Stimulated activated CD4-positive, alpha-beta T cell treated with anti-CD3 and anti-CD28 coated beads, TNF-alpha, amount 100 ng/mL, for 24 hours (primary cell): ENCODE results near the gene JSRP1.
A peak's percentile ranks its signal among the peaks of the same experiment; 100 is the strongest.

Experiments
- DNase-seq, 3 experiments: peaks; one replicate each; pipeline ENCODE4 v3.0.0-alpha.2; 2020; ENCODE audit warnings: low read depth in 3 of 3

JSRP1 gene

DNA sequence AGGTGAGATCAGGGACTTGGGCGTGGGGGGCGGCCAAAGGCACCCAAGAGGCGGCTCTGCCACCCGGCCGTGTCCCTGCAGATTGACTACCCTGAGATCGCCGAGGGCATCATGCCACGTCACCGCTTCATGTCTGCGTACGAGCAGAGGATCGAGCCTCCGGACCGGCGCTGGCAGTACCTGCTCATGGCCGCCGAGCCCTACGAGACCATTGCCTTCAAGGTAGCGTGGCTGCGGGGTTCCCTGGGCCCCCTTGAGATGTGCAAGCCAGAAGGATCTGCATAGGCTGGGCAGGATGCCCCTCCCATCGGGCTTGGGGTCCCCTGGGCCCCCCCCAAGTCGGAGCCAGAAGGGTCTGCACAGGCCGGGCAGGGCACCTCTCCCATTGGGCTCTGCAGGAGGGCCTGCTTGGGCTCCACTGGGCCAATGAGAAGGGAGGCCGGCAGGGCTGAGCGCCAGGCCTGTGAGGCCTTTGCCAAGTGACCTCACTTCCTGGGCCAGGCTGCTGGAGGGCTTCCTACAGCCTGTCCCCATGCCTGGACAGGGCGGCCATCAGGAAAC is 9.3 kb downstream of the JSRP1 start:
- no peak for DNase-seq

- no peak for DNase-seq
Measured at GRCh38 chr19:2246014-2246620, 10.1 kb downstream of the JSRP1 start.

DNA sequence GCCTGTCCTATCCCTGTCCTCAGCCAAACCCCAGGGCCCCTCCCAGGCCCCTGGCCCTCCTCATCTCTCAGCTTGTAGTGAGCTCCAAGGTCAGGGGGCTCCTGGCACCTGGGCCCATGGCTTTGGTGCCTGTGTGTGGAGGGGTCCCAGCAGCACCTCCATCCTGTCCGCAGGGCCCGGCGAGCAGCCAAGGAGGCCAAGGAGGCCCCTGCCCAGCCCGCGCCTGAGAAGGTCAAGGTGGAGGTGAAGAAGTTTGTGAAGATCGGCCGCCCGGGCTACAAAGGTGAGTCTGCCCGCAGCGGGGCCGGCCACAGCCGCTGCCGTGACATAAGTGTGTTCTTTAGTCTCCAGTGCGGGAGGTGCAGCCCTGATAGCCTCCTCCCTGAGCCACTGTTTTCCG is 10.9 kb downstream of the JSRP1 start:
- no peak for DNase-seq

DNA sequence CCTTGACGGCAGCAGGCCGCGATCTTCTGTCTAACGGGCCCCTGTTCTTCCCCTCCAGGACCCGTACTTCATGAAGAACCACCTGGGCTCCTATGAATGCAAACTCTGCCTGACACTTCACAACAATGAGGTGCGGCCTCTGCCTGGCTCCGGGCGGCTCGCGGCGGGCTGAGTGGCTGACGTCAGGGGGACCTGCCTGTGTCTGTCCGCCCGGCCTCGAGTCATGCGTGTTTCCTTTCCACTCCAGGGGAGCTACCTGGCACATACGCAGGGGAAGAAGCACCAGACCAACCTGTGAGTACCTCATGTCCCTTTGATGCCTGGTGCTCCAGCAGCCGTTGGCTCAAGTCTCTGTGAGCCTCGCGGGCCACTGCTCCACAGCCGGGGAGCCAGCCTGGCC is 11.7 kb downstream of the JSRP1 start:
- DNase-seq = no peak

DNA sequence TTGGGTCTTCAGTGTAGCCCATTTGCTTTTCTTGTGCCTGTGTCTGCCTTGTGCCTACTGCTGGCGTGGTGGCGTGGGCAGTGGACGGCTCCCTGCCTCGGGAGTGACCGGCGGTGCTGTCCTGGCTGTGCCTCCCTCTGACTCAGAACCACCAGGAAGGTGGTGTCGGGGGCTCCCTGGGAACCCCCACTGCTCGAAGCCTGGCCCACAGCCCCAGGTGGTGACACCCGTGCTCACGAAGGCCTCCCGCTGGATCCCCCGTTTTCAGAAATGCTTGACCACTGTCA is 12.1 kb downstream of the JSRP1 start:
- DNase-seq = no peak

DNA sequence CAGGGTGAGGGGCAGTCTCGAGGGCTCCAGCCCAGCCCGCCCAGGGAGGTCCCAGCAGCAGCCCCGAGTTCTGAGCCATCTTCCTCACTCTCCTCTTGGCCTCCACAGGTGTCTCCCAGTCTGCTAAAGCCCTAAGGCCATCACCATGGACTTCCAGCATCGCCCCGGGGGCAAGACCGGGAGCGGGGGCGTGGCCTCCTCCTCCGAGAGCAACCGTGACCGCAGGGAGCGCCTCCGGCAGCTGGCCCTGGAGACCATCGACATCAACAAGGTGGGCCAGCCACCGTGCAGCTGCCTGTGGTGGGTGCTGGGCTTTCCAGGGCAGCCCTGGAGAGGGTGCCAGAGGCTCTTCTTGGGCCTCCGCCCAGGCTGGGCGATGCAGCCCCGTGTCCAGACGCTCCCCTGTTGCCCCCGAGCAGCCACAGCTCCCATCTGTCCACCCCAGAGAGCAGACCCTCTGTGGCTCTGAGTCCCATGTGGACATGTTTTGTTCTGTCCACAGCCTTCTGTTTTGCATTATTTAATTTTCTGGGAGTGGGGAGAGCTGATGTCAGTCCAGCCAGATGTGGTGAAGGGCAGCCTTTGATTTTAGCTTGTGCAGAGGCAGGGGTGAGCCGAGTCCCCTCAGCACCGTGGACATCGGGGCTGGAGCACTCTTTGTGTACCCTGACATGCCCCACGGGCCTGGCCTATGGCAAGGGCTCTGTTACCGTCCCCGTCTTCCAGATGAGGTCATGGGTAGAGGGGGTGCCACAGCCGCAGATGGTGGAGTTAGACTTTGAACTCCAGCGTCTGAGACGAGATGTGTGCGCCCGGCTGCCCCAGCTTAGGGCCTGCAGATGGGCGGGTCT is 12.7 kb downstream of the JSRP1 start:
- no peak for DNase-seq

DNA sequence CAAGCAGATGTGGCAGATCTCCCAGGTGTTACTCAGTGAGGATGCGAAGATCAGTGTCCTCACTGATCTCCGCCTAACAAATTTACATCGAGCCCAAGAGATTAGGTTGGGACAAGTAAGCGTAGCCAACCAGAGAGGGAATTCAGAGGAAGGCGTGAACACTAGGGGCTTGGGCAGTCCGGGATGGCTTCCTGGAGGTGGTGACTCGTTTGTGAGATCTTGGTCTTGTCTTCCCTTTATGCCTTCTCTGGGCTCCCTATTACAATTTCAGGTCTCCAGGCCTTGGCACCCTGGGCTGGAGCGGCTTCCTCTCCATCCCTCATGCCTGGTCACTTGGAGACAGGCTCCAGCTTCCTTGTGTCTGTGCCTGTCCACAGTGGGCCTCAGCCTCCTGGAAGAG is 13.4 kb downstream of the JSRP1 start:
- no peak for DNase-seq

- no peak for DNase-seq
Measured at GRCh38 chr19:2242092-2242537, 14.1 kb downstream of the JSRP1 start.

- no peak for DNase-seq
Measured at GRCh38 chr19:2240881-2241760, 15.1 kb downstream of the JSRP1 start.

DNA sequence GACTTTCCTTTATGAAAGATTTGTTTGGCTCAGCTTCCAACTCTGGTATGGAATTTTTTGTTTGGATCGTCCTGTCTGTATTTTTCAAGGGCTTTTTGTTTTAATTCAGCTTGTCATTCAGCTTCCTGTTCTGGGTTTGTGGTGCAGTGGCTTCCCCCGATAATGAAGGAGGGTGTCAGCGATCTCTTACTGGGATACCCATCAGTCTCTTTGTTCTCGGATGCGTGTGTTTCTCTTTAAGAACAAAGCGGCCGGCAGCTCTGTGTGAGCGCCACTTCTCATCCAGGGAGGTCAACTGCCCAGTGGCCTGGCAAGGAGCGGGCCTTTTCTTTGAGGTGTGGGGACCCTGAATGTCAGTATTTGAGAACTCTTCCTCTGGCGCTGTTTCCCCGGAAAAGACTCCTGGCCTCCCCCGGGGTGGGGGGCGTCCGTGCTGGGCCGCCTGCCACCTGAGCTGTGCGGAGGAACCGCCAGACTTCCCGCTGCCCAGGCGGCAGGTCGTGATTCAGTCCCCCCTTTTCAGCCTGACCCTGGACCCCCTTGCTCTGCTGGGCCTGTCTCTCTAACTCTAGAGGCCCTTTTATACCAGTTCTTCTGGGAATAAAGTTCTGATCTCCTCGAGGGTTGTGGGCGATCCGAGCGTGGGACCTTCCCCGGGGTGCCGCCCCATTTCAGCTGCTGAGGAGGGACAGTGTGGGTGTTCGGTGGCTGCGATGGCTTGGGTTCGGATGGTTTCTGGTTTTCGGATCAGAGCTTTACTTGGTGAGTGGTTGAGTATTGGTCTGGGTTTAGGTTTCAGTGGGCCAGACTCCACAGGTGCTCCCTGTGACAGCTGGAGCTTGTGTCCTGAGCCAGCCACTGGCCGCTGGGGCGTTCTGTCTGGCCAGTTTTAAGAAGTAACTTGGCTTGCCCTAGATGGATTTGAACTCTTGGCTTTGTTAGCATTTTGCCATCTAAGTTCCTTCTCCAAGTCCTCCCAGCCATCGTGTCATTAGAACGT is 16.1 kb downstream of the JSRP1 start:
- no peak for DNase-seq

GRCh38 chr19:2239173-2239572 is 17.0 kb downstream of the JSRP1 start:
- no peak for DNase-seq

DNA sequence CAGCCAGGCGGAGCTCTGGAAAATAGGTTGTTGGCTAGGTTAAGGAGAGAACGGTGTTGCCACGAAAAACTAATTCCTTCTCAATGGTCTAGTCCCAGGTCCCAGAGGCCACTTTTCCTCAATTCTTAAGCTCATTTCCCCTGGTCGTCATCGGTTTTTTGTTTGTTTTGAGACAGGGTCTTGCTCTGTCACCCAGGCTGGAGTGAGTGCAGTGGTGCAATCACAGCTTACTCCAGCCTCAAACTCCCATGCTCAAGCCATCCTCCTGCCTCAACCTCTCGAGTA is 18.4 kb downstream of the JSRP1 start:
- no peak for DNase-seq

DNA sequence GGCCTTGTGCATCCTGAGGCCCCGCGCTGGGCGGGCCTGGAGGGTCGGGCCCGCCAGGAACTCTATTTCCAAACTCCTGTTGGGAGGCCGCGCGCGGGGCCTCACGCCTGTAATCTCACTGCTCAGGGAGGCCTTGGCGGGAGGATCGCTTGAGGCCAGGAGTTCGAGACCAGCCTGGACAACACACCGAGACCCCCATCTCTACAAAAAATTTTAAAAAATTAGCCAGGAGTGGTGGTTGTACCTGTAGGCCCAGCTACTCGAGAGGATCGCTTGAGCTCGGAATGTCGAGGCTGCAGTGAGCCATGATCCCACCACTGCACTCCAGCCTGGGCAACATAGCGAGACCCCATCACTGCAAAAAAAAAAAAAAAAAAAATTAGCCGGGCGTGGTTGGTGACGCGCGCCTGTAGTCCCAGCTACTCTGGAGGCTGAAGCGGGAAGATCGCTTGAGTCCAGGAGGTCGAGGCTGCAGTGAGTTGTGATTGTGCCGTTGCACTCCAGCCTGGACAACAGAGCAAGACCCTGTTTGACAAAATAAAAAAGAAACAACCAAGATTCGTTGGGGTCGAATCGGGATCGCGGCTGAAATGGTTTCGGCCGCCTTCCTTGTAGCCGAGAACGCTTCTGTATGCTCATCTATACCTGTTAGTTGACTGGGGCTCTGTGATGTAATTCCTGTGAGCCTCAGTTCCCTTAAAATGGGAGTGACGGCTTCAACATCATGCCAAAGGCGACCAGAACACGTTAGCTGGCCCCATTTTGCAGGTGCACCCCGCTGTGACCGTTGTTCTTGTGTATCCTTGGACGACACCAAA is 19.0 kb downstream of the JSRP1 start:
- DNase-seq = no peak

DNA sequence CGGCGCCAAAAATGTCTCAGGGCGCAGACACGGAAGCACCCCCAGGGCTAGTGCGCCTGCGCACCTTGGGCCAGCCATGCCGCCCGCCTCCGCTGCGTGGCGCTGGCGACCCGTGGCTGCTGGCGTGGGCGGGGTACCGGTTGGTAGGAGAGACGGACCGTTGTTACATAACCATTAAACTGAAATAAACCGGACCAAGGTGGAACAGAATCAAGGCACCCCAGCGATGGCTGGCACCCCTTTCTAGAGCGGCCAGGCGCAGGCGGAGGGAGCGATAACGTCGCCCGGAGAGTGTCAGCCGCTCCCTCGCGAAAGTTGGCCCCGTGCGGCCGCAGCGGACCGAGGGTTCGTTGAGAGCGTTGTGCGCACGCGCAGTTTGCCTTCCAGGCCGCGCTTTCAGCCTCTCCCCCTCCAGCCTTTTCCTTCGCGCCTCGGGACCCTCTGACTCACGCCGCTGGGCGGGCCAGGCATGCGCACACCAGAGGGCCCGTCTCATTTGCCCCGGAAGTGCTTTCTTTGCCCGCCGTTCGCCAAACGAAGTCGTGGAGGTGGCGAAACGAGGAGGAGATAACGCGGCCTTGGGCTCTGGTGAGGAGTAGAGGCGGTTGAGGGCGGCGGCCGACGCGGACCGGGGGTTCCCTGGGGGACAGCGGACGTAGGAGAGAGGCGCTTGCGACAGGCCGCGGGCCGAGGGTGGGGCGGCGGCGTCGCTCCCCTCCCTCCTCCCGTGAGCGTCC is 19.7 kb downstream of the JSRP1 start, which contains the start of the genes PLEKHJ1 and SF3A2:
Gene PLEKHJ1, minus strand, starts transcription at position 16 of the 737 bp plus-strand sequence. CDS start 81 bp downstream, outside the sequence.
Gene SF3A2, plus strand, starts transcription at position 511 of the 737 bp plus-strand sequence. CDS start 6,595 bp downstream, outside the sequence.
- DNase-seq = peak; percentile 95 to 97 (median 97)

GRCh38 chr19:2236064-2236313 is 20.2 kb downstream of the JSRP1 start:
- no peak for DNase-seq

DNA sequence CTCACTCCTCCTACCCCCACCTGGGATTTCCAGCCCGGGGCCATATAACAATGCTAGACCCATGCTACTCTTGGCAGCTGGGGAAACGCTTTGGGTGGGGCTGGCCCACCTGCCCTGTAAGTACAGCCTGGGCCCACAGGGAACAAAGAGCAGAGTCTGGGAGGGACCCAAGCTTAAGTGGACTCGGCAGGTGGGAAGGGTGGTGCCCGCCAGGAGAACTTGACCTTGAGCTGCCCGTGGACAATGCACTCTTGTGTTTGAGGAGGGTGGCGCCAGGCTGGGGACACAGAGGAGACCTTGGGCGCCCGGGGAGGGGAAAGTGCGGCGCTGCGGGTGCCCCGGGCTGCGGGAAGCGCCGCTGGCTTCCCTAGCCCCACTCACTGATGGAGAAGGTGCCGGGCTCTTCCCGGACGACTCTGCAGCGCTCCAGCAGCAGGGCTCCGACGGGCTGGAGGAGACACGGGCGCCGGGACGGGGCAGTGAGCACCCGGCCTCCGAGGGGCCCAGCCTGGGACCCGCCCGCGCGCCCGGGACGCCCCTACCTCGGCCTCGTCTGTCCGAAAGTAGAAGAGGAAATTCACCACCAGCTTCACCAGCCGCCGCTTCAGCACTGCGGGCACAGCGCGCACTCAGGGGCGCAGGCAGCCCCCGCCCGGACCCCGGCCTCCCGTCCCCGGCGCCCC is 20.7 kb downstream of the JSRP1 start:
- DNase-seq = no peak

GRCh38 chr19:2234996-2235380 is 21.2 kb downstream of the JSRP1 start:
- DNase-seq = no peak

DNA sequence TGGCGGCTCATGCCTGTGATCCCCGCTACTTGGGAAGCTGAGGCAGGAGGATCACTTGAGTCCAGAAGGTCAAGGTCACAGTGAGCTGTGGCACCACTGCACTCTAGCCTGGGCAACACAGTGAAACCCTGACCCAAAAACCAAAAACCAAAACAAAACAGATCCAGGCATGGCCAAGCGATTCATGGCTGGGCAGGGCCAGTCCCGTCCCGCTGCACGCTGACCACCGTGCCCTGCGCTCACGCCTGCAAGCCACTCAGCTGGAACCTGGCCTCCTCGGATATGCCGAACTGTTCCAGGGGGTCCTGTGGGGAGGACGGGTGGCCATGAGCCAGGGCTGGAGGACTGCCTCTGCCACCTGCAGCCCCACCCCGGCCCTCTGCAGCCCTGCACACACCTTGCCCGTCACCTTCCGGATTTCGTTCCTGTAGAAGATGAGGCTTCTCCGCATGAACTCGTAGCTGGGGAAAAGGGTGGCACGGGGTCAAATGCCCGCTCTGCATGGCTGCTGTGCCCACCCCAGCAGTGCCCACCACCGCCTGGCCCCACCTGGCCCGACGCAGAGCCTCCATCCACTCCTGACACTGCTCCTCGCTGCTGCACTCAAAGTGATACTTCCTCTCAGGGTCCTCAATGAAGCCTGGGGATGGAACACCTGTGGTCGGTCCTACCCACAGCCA is 22.5 kb downstream of the JSRP1 start:
- no peak for DNase-seq
